Omental fat pad (tissue), 4 donors: ENCODE results near the gene GRID1. TPM values are rescaled to one million over a fixed set of nuclear protein-coding genes. Genes with fewer than 3 reads are reported as not detected.

Experiments used
- ATAC-seq: fragments of 150-250 bp; one replicate; pipeline ENCODE4 v1.9.1; 2016; ENCODE audit warnings: mild to moderate bottlenecking, moderate library complexity; ENCODE audit not compliant: low FRiP score
- DNase-seq: peaks from one replicate; pipeline ENCODE4 v3.0.0-alpha.2; 2019; ENCODE audit warnings: low spot score
- CTCF ChIP-seq, 3 donors: fragments of 450-650 bp; IDR thresholded peaks; one replicate each; pipeline ENCODE4 v1.5.1; 2016 to 2017; ENCODE audit warnings: antibody characterized with exemption in 3 of 3, mild to moderate bottlenecking in 3 of 3, moderate library complexity in 2 of 3
- total RNA-seq, 4 donors: library from RNA; depleted of rRNA; stranded (reverse); fragments of >200 nt; gene quantifications; one replicate each; pipeline ENCODE4 v1.1.0, GENCODE V29; 2016

Gene GRID1
- total RNA-seq, 4 donors from 2014 or later = 1.5 to 3.5 (median 2.4) TPM

DNA sequence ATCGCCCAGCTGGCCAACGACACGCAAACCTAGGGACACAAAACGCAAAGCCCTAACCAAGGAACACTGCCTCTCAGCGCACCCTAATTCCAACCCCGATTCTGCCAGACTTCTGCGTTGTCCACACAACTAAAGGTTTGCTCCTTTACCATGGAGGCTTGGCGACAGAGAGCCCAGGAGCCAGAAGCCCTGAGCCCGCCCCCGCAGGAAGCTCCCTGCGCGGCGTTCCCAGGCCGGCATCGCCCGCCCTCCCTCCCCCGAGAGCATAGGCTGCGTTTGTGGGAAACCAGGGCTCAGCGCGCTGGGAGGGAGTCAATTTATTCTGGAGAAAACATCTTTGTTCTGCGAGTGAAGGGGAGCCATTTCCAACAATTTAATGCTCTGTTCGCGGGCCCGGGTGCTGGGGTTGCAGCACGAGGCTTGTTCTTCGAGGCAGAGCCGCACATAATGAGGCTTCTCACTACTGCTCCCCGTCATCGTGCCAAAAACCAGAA is 103.9 kb downstream of the GRID1 start:
- ATAC-seq (no peak), DNase-seq (no peak)

GRCh38 chr10:86261941-86262687 is 104.5 kb downstream of the GRID1 start:
- ATAC-seq = no peak
- no peak for TF ChIP-seq CTCF (IDR thresholded peaks at IDR 0.05)
- no peak for DNase-seq

More for the DNA sequence above, 103.9 kb downstream of the GRID1 start:
- no peak for TF ChIP-seq CTCF (IDR thresholded peaks at IDR 0.05)

- ATAC-seq (no peak), DNase-seq (no peak)
- no peak for TF ChIP-seq CTCF (IDR thresholded peaks at IDR 0.05)
Measured at GRCh38 chr10:86261470-86261869, 105.1 kb downstream of the GRID1 start.

GRCh38 chr10:86260564-86260963 is 106.0 kb downstream of the GRID1 start:
- no peak for ATAC-seq
- no peak for TF ChIP-seq CTCF (IDR thresholded peaks at IDR 0.05)
- DNase-seq = no peak

DNA sequence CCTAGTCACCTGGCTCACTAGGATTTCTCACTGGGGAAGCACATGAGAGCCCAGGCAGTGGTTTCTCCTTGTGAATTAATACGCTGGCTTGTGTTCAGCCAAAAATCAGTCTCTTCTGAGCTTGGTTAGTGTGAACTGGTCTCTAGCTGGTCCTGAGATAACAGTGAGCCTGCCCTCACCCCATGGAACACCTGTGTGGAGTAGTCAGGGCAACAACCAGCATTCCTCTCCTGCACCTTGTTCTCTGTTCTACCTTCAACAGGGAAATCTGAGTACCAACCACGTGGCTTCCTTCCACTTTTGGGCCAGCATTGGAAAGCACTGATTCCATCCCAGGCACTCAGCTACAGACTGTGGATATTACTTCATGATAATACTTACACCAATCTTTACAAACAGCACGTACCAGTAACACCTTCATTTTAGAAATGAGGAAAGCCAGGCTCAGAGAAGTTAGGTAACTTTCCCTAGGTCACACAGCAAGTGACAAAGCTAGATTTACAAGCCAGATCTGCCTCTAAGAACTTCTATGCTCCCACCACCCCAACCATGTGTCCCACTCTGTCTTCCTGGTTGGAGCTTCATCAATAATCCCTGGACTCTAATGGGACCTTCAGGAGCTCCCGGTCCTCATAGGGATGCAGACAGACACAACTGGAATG is 106.6 kb downstream of the GRID1 start:
- no peak for ATAC-seq
- no peak for DNase-seq
- no peak for TF ChIP-seq CTCF (IDR thresholded peaks at IDR 0.05)

GRCh38 chr10:86258941-86259340 is 107.7 kb downstream of the GRID1 start:
- DNase-seq (no peak), ATAC-seq (no peak)
- TF ChIP-seq CTCF (IDR thresholded peaks at IDR 0.05) = no peak
